ENCODE results near the gene ST7. TPM values are rescaled to one million over a fixed set of nuclear protein-coding genes. Genes with fewer than 3 reads are reported as not detected.

The ST7 gene
- total RNA-seq, 2 experiments from 2014 or later = 9.6 to 10.7 TPM

DNA sequence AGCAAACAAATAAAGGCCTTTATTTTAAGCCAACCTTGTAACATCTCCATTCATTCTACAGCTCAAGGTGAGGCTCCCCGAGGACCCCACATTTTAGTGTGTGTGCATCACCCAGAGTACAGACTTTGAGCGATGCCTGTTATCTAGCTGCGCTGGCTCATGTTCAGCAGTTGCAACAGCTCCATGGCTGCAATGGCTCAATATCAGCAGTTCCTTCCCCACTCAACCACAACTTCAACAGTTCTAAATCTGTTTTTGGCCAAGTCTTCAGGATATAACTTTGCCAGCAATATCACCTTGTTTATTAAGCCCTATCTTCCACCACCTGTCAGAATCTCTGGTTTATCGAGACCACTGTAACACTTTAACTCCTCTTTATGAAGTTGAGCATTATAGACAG lies 273.8 kb downstream of the ST7 start:
- ChIA-PET CTCF (ENCODE audit: unreplicated experiment) (no interaction called here), POLR2A (no interaction called here)
- Histone ChIP-seq H2AFZ (ENCODE audit: low read length) (no peak overlapping the region), H3K36me3 (ENCODE audit: insufficient read depth, low read length) (no peaks in the 10 kb centered on the region), H3K4me2 (ENCODE audit: low read length) (no peak overlapping the region), H3K79me2 (ENCODE audit: insufficient read depth, low read depth, low read length) (no peaks in the 10 kb centered on the region), H3K4me1 (ENCODE audit: insufficient read depth, low read length, poor library complexity, severe bottlenecking) (no peaks in the 10 kb centered on the region), H3K27ac (ENCODE audit: low read depth, low read length, poor library complexity, severe bottlenecking) (no peak overlapping the region), H3K9me2 (ENCODE audit: insufficient read depth, low read length) (no peaks in the 10 kb centered on the region), H3K9me3 (ENCODE audit: low read length) (no peaks in the 10 kb centered on the region), H4K20me1 (ENCODE audit: insufficient read depth, low read length) (no peaks in the 10 kb centered on the region), H3K4me3 (ENCODE audit: low read depth, low read length, poor library complexity, severe bottlenecking) (no peak overlapping the region)
- BruUV-seq (replicated peaks) = no TSS peak
- no peak for TF ChIP-seq EZH2phosphoT487 (IDR thresholded peaks at IDR 0.05; ENCODE audit: borderline replicate concordance, low read depth, low read length)
- TF ChIP-seq, protein P1, sequence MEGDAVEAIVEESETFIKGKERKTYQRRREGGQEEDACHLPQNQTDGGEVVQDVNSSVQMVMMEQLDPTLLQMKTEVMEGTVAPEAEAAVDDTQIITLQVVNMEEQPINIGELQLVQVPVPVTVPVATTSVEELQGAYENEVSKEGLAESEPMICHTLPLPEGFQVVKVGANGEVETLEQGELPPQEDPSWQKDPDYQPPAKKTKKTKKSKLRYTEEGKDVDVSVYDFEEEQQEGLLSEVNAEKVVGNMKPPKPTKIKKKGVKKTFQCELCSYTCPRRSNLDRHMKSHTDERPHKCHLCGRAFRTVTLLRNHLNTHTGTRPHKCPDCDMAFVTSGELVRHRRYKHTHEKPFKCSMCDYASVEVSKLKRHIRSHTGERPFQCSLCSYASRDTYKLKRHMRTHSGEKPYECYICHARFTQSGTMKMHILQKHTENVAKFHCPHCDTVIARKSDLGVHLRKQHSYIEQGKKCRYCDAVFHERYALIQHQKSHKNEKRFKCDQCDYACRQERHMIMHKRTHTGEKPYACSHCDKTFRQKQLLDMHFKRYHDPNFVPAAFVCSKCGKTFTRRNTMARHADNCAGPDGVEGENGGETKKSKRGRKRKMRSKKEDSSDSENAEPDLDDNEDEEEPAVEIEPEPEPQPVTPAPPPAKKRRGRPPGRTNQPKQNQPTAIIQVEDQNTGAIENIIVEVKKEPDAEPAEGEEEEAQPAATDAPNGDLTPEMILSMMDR (conservative IDR thresholded peaks at IDR 0.05; ENCODE audit: low read length) = no peak
- DNase-seq (ENCODE audit: low spot score) = no peak
- intact Hi-C loops (cut with micrococcal nuclease; ENCODE audit: unreplicated experiment) = no loop called here

DNA sequence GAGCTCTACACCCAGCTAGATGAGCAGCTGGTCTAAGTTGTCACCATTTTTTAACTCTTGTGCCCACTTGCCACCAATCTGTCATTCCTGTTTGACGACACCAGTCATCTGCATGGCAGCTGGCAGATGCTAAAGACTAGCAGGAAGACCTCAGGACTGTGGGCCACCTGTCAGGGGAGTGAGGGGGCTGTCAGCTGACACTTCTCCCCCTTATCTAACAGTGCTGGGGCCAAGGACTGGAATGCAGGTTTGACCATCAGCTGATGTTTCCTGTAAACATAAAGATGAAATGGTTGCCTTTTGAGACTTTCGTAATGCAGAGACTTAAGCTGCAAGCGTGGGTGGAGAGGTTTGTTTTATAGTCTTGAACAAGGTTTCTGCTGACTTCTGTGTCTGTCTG lies 276.0 kb downstream of the ST7 start:
- POLR2A ChIA-PET = no interaction called here
- no peak for DNase-seq (ENCODE audit: low spot score)
- Histone ChIP-seq H3K36me3 (ENCODE audit: insufficient read depth, low read length) (no peaks in the 10 kb centered on the region), H3K9me2 (ENCODE audit: insufficient read depth, low read length) (no peaks in the 10 kb centered on the region), H3K27ac (ENCODE audit: low read depth, low read length, poor library complexity, severe bottlenecking) (no peak overlapping the region), H2AFZ (ENCODE audit: low read length) (no peak overlapping the region), H3K4me2 (ENCODE audit: low read length) (no peak overlapping the region), H3K4me1 (ENCODE audit: insufficient read depth, low read length, poor library complexity, severe bottlenecking) (no peaks in the 10 kb centered on the region), H4K20me1 (ENCODE audit: insufficient read depth, low read length) (no peaks in the 10 kb centered on the region), H3K9me3 (ENCODE audit: low read length) (no peaks in the 10 kb centered on the region), H3K4me3 (ENCODE audit: low read depth, low read length, poor library complexity, severe bottlenecking) (no peak overlapping the region), H3K79me2 (ENCODE audit: insufficient read depth, low read depth, low read length) (no peaks in the 10 kb centered on the region)
- TF ChIP-seq, protein P1 (conservative IDR thresholded peaks at IDR 0.05; ENCODE audit: low read length) = no peak
- TF ChIP-seq EZH2phosphoT487 (IDR thresholded peaks at IDR 0.05; ENCODE audit: borderline replicate concordance, low read depth, low read length) = no peak
- no TSS peak for BruUV-seq (replicated peaks)
- intact Hi-C loops (cut with micrococcal nuclease; ENCODE audit: unreplicated experiment) = no loop called here
- CTCF ChIA-PET (ENCODE audit: unreplicated experiment) = no interaction called here

DNA sequence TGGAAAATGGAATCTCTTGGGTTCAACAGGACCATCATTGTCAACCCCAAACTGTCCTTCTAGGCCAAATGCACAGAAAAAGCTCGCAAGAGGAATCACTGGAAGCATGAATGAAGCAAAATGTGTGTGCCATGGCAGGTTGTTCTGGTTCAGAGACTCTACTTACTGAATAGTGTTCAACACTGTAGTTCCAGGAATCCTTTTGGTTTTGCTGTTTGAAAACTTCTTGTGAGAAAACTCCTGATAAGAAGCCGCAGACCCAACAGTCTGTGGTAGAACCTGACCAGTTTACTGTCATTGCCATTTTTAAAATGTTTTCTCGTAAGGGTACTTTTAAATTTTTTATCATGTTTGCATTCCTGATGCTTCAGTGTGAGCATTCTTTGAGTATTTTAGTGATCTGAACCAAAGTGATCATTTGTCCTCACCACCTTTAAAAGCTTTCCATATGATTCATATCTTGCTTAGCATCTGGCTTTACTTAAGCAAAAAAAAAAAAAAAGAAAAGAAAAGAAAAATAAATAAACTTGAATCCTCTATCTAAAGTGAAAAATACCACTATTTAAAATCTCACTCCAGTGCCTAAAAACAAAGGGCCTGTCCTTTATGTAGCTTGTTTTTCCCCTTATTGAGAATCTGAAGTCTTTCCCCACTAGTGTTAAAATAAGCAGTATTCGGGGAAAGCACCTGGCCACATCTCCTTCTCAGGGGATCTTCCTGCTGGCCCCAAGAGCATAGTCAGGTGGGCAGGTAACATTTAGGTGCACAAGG lies 277.2 kb downstream of the ST7 start:
- Histone ChIP-seq H3K4me2 (ENCODE audit: low read length) (no peak overlapping the region), H3K4me3 (ENCODE audit: low read depth, low read length, poor library complexity, severe bottlenecking) (no peak overlapping the region), H2AFZ (ENCODE audit: low read length) (no peak overlapping the region), H3K9me3 (ENCODE audit: low read length) (no peaks in the 10 kb centered on the region), H3K79me2 (ENCODE audit: insufficient read depth, low read depth, low read length) (no peaks in the 10 kb centered on the region), H3K4me1 (ENCODE audit: insufficient read depth, low read length, poor library complexity, severe bottlenecking) (no peaks in the 10 kb centered on the region), H3K27ac (ENCODE audit: low read depth, low read length, poor library complexity, severe bottlenecking) (no peak overlapping the region), H3K36me3 (ENCODE audit: insufficient read depth, low read length) (no peaks in the 10 kb centered on the region), H4K20me1 (ENCODE audit: insufficient read depth, low read length) (no peaks in the 10 kb centered on the region), H3K9me2 (ENCODE audit: insufficient read depth, low read length) (no peaks in the 10 kb centered on the region)
- intact Hi-C loops (cut with micrococcal nuclease; ENCODE audit: unreplicated experiment) = no loop called here
- no peak for DNase-seq (ENCODE audit: low spot score)
- ChIA-PET POLR2A (interaction anchor here (1.1 kb wide), 1 partner anchor 20 kb away, joined by 3 read pairs; no protein-coding TSS in a partner anchor), CTCF (ENCODE audit: unreplicated experiment) (no interaction called here)
- BruUV-seq (replicated peaks) = no TSS peak
- TF ChIP-seq EZH2phosphoT487 (IDR thresholded peaks at IDR 0.05; ENCODE audit: borderline replicate concordance, low read depth, low read length) = no peak
- TF ChIP-seq, protein P1 (conservative IDR thresholded peaks at IDR 0.05; ENCODE audit: low read length) = no peak

Data from OCI-LY7 (cell line).